Measurements from ENCODE around the gene STEAP3.

STEAP3 gene

DNA sequence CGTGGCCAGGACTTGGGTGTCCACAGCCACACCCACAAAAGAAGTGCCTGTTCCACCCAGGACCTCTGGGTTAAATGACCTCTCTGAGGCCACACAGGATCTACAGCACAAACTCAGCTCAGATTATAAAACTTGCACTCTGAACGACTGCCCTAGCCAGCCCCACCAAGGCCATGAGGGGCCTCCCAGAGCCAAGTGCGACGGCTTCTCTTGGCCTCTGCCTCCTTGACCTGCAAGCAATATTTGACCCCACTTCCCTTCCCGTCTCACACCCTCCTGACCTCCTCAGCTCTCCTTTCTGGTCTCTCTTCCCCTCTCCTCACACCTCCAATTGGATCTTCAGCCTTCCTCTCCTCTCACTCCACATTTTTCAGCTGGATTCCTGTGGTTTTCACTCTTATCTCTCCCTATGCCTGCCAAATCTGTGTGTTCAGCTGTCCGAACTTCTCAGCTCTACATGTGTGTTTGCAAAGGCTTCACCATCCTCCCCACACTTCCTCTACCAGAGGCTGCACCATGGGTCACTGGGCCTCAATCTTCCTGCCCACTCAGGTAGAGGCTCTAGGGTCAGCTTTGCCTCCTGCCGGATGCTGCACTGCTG is 25.3 kb upstream of the STEAP3 start:
- DNase-seq: no peak

DNA sequence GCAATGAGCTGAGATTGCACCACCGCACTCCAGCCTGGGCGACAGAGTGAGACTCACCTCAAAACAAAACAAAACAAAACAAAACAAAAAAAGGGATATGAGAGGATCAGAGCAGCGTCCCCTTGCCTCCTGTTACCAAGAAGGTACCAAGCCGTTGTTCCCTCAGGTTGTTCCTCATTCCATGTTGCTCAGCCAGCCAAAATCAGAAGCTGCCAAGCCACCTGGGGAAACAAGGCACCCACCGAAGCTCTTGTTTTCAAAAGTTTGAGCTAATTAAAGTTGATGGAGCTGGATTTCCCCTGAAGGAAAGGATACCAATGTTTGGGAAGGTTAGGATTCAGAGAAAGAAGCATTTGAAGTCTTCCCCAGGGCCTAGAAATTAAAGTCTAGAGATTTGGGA is 21.8 kb upstream of the STEAP3 start:
- no peak for DNase-seq

DNA sequence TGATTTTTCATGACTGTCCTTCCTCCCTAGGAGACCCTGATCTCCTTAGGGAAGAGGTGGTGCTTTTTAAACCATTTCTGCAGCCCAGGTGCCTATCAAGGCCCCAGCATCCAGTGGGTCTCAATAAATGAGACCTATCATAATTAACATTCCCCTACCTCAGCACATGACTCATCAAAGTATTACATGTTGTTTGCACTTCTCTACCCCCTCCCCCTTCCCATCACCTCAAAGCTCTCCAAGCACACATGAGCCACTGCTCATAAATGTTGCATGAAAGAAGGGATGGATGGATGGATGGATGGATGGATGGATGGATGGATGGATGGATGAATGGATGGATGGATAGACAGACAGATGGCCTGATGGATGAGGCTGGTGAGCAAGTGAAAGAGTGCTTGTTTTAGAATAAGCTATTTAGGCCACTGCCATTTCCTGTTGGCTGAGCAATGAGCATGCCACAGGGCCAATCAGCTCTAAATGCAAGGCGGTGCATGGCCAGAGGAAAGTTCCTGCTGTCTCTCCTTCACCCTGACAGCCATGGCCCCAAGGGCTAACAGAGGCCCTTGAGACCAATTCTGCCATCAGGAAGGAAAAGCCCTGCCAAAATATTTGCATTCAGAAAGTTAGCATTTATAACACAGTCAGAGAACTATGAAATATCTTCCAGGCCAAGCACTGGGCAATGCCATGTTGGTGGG is 20.9 kb upstream of the STEAP3 start:
- no peak for DNase-seq

DNA sequence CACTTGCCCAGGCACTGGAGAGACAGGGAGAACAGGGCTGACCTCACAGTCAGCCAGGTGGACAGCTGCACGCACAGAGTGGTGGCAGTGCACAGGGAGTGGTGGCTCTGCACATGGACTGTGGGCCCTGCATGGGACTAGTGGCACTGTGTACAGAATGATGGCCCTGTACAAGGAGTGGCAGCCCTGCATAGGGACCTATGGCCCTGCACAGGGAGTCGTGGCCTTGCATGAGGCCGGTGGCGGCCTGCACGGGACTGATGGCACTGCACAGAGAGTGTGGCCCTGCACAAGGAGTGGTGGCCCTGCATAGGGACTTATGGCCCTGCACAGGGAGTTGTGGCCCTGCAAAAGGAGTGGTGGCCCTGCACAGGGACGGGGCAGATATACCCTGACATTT is 19.1 kb upstream of the STEAP3 start:
- DNase-seq: no peak

DNA sequence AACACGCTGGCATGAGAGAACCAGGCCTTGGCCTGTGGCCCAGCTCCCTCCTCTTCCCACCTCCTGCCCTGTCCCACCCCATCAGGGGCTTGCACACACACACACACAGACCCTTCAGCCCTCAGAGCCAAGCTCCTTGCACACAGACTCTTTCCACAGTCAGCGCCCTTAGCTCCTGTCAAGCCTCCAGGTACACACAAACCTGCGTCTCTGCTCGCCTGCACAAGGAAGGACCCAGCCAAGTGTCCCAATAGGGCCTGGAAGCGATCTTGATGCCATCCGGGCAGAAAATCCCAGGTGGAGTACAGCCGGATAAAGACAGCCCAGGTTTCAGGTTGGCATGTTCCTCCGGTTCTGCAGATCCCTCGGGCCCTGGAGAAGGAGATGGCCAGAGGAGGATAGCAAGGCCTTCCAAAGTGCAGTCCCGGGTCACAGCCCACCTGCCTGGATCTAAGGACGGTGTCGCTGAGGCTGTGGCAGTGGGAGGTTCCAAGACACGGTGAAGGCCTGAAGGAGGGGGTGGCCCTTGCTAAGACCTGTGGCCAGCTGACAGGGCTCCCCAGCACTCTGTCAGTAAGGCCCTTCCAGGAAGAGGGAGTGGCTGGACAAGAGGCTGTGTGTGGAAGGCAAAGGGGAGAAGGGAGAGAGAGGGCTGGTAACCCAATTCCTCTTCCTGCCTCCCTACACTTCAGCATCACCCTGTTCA is 18.5 kb upstream of the STEAP3 start:
- DNase-seq: no peak

DNA sequence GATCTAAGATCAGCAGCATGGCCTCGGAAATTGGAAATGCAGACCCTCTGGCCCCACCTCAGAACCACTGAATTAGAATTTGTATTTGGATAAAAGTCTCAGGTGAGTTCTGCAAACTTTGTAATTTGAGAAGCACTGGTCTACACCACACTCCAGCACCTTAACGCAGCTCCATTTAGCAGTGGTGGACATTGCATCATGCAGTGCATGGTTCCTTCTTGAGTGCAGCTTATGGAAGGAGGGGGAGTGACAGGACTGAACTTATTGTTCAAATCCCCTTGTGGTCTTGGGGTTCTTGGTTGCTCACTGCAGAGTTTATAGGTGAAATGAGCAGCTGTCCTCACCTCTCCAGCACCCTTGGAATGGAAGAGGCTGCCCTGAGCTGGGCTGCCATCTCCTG is 17.4 kb upstream of the STEAP3 start:
- no peak for DNase-seq

DNA sequence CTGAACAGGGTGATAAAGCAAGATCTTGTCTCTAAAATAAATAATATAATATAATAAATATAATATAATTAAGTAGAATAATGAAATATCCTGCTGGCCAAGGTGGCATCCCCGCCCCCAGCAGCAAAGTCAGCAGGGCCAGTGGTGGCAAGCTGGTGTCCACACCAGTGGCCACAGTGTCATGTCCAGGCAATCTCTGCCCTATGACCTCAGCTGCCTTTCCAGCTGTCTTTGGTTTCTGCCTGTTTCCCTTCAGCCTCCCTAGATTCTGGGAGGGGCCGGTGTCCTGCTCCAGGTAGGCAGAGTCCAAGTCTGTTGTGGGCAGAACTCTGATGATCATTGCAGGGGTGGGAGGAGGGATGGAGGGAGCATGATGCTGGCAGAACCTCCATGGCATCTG is 16.2 kb upstream of the STEAP3 start:
- DNase-seq: no peak

DNA sequence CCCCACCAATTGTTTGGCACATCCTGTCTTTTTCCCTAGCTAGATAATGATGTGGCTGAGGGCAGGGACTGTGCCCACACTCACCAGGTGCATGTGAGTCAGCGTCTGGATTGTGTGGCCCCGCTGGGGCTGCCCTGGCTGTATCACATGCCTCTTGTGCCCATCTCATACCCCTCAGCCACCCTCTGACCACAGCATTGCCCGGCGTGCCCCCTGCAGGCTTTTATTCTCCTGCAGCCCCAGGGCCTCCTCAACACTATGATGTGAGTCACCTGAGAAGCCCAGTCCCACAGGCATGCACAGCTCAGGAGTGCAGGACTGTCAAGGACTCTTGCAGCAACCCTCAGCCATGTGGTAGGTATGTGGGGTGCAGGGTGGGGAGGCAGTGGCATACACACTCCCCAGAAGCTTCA is 14.8 kb upstream of the STEAP3 start:
- no peak for DNase-seq

DNA sequence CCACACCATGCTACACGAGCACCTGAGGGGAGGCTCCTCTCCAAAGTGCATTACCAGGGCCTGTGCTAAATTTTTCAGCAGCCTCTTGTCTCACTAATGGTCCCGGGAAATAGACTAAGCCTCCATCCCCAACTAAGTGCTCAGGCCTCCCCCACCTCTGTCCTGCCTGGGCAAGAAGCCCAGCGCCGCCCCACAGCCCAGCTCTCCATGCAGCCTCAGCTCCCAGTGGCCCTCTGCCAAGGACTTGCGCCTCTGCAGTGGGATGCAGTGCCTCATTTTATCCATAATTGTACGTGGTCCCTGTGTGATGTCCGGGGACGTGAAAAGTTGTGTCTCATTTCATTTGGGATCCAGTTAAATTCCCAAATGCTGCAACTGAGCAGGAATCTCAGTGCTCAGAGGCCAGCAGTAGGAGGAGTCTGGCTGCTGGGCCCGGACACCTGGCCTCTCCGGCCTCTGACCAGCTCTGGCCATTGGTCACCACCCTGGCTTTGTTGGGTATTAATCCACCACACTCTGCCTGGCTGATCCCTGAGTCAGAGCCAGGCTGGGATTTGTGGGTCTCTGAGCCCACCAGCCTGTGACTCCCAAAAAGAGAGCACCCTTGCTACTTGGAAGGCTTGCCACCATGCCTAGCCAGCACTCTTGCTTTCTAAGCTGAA is 11.4 kb upstream of the STEAP3 start:
- DNase-seq: no peak

DNA sequence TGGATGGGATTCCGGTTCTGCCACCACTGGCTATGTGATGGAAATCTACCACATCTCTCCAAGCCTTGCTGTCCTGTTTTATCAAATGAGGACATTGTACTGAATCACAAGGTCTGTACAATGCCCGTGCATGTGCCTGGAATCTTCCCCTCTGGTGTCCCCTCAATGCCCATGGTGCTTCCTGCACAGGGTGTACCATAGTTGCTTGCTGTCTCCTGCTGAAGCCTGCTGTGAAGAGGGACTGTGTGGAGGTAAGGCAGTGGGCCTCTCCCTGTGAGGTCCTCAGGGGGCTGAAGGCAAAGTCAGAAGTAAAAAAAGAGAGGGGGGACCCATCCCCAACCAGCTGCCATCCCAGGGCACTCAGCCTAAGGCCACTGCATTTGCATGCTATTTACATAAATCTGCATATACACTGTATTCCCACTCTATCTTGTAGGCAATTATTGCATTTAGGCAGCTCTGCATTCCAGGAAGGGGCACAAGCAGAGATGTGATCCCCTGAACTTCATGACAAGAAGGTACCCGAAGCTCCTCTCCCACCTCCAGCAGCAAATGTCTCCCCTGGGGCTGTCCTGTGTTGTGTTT is 9.1 kb upstream of the STEAP3 start:
- no peak for DNase-seq

DNA sequence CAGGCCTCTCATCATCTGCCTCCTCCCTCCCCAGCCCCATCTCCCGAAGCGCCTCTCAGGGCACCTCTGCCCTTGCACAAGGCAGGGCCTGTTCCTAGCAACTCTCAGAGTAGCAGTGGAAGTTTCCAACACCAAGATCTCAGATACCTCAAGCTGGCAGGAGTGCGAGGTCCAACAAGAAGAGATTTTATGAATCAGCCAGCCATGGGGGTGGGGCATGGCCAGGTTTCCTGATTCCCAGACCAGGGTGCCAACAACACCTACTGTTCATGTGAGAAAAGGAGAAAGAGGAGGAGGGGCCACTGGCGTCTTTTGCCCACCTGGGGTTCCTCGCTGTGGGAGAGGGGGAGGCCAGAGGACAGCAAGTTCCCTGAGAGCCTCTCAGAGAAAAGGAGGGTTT is 6.6 kb upstream of the STEAP3 start:
- DNase-seq: no peak

DNA sequence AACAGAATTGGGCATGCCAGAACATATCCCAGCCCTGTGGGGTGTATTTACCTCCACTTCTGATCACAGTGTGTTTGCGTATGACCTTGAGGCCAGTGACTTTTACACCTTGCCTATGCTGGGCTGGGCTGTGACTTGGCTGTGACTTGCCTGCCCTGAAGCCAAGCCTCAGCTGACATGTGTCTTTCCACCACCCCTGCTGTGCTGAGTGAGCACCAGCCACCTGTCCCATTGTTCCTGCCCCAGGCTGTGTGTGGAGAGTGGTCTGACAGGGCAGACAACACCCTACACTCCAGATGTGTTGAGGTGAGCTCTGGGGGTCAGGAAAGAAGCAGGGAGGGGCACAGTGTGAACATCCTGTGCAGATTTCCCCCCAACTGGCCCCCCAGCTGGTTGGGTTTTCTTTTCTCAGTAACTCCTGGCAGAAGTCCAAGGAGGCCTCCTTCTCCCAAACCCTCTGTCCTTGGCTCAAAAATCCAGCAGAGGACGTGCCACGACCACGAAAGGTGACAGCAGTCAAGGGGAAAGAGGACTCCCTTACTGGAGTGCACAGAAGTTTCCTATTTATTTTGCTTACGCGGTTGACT is 5.1 kb upstream of the STEAP3 start:
- no peak for DNase-seq

DNA sequence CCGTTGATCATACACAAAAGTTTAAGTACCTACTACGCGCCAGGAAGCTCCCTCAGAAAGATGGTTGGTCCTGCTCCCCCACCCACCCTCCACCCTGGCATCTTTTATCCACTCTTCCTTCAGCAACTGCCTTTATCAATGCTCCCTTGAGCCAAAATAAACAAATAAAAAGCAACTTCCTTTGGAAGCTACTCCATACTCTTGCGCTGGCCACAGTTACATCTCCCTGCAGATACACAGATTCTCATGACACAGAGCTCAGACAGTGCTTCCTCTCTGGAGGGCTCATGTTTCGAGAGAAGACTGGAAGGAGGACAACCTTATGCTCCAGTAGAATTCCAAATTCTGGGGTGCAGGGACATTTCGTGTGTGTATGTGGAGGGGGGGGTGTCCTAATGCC is 3.8 kb upstream of the STEAP3 start:
- DNase-seq: no peak

DNA sequence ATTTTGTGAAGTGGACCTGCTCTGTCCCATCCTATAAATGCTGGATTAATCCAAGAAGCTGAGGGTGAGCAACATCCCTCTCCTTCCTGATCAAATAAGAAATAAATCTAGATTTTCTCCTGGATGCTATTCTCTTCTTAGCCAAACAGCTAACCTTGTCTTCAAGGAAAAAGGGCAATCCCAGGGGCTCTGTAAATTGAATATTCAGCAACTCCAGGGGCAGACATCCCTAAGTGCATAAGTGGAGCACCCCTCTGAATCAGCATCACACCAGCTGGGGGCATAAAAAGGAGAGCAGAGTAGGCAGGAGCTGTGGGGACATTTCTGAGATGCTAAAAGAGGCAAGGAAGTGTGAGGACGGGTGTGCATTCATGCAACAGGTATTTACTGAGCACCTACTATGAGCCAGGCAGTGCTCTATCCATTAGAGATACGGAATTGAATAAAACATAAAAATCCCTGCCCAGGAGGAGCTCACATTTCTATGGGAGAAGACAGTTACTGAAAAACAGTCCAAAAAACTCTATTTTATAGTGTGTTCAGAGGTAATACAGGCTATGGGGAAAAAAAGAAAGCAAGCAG is 2.8 kb upstream of the STEAP3 start:
- DNase-seq: no peak

DNA sequence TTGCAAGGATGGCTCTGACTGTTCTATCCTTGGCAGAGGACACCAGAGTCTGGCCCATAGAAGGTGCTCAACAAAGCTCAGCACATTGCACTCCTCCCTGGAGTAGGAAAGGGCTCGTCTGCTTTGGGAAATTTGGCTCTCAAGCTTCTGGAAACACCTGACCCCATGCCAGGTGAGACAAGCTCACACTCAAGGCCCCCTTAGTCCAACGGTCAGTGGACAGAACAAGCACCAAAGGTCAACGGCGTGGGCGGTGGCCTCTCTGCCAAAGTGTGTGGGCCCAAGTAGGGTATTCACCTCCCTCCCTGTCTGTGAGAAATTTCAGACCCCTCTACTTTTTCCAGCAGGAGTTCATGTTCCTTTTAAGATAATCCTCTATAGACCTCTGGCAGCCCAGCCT is 2.0 kb upstream of the STEAP3 start:
- no peak for DNase-seq

DNA sequence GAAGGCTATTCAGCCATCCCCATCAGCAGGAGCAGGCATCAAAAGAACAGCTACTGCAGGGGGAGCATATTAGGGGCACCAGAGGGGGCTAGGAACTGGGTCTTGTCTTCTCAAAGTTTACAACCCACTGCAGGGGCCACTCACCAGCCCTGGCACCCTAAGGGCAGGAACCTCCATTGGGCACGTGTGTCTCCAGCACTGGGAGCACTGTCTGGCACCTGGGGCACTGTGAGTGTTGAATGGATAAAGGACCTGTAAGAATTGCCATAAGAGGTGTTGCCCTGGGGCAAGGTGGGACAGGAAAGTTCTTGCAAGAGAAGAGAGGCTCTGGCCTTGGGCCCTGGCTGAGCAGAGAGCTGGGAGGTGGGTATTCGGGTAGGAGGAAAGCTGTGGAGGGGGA is 1.4 kb upstream of the STEAP3 start:
- no peak for DNase-seq

DNA sequence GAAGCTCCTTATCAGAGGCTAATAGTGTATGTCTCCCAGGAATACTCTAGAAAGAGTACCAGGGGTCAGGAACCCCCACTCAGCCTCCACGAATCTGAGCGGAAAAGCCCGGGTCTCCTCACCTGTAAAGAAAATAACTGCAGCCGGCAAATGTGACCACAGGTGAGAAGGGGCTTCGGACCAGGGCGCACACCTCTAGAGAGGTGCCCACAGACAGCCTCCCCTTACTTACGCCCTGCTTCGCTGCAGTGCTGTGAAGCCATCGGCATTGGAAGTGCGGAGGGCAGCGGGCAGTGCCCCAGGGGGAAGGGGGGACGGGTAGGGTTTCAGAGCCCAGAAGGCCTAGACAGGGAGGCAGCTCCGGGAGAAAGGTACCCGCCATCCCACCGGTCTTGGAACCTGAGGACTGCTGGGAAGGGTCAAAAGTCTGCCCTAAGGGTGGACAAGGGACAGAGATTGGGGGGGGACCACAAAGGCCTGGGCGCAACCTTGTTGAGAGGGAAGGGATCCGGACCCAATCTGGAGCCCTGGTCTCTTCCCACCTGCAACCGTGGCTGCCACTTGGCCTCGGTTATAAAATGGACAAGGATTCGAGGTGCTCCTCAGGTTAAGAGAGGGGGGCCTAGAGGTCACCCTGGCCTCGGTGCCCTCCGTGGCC is 642 bp upstream of the STEAP3 start:
- no peak for DNase-seq

DNA sequence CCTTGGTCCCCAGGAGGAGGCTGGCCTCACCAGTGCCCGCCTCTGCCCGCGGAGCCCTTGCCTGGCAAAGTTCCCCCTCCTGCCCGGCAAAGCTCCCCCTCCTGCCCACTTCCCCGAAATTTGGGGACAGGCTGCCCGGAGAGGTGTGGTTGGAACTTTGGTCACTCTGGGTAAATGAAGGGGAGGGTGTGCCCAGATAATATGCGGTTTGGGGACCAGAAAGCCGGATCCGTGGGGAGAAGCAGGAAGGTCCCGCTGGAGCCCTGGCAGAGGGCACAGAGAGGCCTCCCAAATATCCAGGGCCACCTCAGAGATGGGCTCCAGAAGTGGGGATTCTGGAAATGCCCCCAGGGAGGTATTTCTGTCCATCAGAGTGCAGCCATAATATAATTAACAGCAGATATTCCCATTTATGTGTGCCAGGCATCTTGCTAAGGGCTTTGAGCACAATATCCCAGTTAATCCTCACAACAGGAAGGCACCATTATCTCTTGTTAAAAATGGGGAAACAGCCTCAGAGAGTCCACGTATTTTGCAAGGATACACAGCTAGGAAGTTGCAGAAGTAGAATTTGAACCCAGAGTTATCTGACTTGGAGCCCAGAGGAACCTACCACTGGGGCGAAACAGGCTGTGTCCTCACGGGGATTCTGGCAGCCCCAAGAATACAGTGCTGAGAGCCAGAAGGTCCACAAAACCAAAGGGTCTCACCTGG is 914 bp downstream of the STEAP3 start:
- no peak for DNase-seq

DNA sequence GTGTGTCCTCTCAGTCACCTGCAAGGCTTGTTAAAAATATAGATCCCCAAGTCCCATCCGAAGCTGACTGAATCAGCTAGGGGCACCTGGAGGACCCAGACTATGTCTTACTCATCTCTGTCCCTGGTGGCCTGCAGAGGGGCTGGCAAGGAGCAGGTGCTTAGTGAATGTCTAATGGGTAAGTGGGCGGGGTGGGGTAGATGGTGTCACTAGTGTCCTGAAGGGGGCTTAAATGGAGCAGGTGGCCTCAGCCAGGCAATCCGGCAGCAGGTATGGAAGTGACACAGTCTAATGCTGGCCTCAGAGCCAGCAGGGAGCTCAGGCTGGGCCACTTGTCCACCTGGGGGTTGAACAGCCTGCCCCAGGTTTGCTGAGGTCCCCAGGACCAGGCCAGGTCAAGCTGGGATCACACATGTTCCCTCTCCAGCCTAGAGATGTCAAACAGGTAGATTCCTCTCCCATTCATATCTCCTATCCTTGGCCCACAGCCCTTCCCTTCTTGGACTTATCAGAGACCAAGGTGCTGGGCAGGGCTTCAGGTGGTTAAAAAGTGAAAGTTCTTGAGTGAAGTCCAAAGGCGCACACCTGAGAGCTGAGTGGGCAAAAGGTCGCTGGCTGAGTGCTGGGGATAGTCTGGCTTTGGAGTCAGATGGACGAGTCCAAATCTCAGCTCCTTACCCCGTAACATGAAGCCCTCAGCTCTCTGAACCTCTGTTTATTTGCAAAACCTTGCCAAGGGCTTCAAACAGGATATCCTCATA is 1.7 kb downstream of the STEAP3 start:
- DNase-seq: no peak

DNA sequence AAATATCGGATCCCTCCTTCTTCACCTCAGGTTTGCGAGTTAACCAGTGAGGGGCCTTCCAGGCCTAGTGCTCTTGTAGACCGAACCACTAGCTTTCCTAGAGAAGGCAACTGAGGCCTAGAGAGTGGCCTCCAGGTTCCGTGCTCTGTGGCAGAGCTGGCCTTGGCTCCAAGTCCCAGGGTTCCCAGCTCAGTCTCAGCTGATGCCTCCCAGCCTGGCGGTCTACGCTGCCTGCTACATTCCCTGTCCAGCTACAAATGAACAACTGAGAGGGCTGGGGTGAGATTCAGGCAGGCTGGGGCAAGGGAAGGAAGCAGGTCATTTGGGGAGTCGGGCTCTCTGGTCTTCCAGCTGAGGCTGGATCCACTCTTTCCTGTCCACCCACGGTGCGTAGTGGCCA is 2.3 kb downstream of the STEAP3 start:
- no peak for DNase-seq

DNA sequence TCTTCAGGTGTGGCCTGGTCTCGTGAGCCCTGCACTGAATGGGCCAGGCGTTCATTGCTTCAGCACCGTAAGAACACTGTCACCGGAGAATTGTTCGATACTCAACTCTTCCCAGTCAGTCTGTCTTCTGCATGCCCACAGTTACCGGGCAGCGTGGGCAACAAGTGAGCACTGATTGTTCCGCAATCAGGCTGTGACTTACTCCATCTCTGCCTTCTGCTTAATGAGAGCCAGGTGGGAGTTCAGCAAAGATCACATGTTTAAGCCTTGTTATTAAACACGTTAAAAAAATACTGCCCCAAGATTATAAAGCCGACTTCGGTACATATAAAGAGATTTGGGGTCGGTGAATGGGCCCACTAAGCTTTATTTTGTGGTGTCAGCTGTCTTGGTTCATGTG is 3.7 kb downstream of the STEAP3 start:
- no peak for DNase-seq

All from NCI-H2107 (cell line).